ENCODE data around the gene MIER1.

MIER1 gene

GRCh38 chr1:66940981-66941380 lies 16.2 kb downstream of the MIER1 start:
- Histone ChIP-seq H3K4me2 (ENCODE audit: low read depth, low read length) (no peak overlapping the region), H3K36me3 (replicated peaks; ENCODE audit: insufficient read depth, low read length) (no peaks in the 10 kb centered on the region; the same call in 1 of the 2 replicates), H3K27ac (ENCODE audit: low read length) (no peak overlapping the region), H3K4me1 (ENCODE audit: low read length) (no peaks in the 10 kb centered on the region; the same call in 1 of the 2 replicates), H3K27me3 (replicated peaks; ENCODE audit: insufficient read depth, low read length) (no peaks in the 10 kb centered on the region), H4K20me1 (ENCODE audit: insufficient read depth, low read length) (peaks cover 11% of the 10 kb centered on the region; the same call in 1 of the 2 replicates), H3K4me3 (ENCODE audit: low read length) (no peak overlapping the region), H2AFZ (ENCODE audit: low read length) (no peak overlapping the region), H3K9me3 (replicated peaks; ENCODE audit: insufficient read depth, low read length) (no peaks in the 10 kb centered on the region), H3K79me2 (ENCODE audit: low read length) (peaks cover 97% of the 10 kb centered on the region), H3K9me2 (replicated peaks; ENCODE audit: insufficient read depth, low read length) (no peaks in the 10 kb centered on the region), H3F3A (ENCODE audit: insufficient read depth, low read length) (no peaks in the 10 kb centered on the region), H3K9ac (ENCODE audit: low read length) (no peak overlapping the region)
- DNase-seq = no peak
- TF ChIP-seq EZH2 (optimal IDR thresholded peaks at IDR 0.05; ENCODE audit: low read depth, low read length) (no peak), CTCF (IDR thresholded peaks at IDR 0.05; ENCODE audit: low read length) (no peak), EZH2phosphoT487 (IDR thresholded peaks at IDR 0.05; ENCODE audit: low read length) (no peak)

GRCh38 chr1:66943361-66943969 lies 18.7 kb downstream of the MIER1 start:
- H3K4me3 ChIP-seq (ENCODE audit: low read length) = no peak overlapping the region
- TF ChIP-seq EZH2phosphoT487 (IDR thresholded peaks at IDR 0.05; ENCODE audit: low read length) = no peak
- no peak overlapping the region for H3K27ac ChIP-seq (ENCODE audit: low read length)
- no peaks in the 10 kb centered on the region for H3F3A ChIP-seq (ENCODE audit: insufficient read depth, low read length)
- H3K36me3 ChIP-seq (replicated peaks; ENCODE audit: insufficient read depth, low read length) = peaks cover 4% of the 10 kb centered on the region; the same call in 1 of the 2 replicates
- no peaks in the 10 kb centered on the region; the same call in 1 of the 2 replicates for H3K4me1 ChIP-seq (ENCODE audit: low read length)
- no peaks in the 10 kb centered on the region for H3K9me2 ChIP-seq (replicated peaks; ENCODE audit: insufficient read depth, low read length)
- H2AFZ ChIP-seq (ENCODE audit: low read length) = no peak overlapping the region
- no peaks in the 10 kb centered on the region for H3K9me3 ChIP-seq (replicated peaks; ENCODE audit: insufficient read depth, low read length)
- H3K79me2 ChIP-seq (ENCODE audit: low read length) = peaks cover 97% of the 10 kb centered on the region
- no peaks in the 10 kb centered on the region for H3K27me3 ChIP-seq (replicated peaks; ENCODE audit: insufficient read depth, low read length)
- peaks cover 11% of the 10 kb centered on the region; the same call in 1 of the 2 replicates for H4K20me1 ChIP-seq (ENCODE audit: insufficient read depth, low read length)
- H3K9ac ChIP-seq (ENCODE audit: low read length) = no peak overlapping the region
- no peak overlapping the region for H3K4me2 ChIP-seq (ENCODE audit: low read depth, low read length)
- DNase-seq = no peak

DNA sequence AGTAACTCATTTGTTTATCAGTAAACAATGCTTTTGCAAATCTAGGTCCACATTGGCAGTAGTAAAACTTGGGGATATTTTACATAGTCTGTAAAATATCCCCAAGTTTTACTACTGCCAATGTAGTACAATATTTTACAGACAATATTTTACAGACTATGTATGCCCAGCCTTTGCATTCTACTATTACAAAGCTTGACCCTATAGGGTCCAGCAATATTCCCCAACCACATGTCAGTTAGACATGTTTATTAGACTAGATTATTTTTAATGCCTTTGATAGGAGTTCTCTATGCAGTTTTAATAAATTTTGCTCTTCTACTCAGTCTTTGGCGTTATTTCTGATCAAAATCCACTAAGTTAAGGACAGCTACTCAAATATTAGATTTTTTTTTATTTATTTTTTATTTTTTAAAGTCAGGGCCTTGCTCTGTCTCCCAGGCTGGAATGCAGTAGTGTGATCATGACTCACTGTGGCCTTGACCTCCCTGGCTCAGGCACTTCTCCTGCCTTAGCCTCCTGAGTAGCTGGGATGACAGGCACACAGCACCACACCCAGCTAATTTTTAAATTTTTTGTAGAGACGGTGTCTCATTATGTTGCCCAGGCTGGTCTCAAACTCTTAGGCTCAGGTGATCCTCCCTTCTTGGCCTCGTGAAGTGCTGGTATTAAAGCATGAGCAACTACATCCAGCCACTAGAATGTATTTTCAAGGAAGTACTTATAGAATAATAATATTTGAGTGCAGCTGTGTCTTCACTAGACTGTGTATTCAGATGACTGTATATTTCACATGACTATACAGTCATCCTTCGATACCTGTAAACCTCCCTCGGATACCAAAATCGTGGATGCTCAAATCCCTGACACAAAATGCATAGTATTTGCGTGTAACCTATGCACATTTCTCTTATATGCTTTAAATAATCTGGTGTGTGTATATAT lies 19.8 kb downstream of the MIER1 start:
- Histone ChIP-seq H3K9ac (ENCODE audit: low read length) (no peak overlapping the region), H3K36me3 (replicated peaks; ENCODE audit: insufficient read depth, low read length) (peaks cover 4% of the 10 kb centered on the region; the same call in 1 of the 2 replicates), H3K79me2 (ENCODE audit: low read length) (peaks cover 95% of the 10 kb centered on the region), H3K27me3 (replicated peaks; ENCODE audit: insufficient read depth, low read length) (no peaks in the 10 kb centered on the region), H3K9me2 (replicated peaks; ENCODE audit: insufficient read depth, low read length) (no peaks in the 10 kb centered on the region), H4K20me1 (ENCODE audit: insufficient read depth, low read length) (peaks cover 2% of the 10 kb centered on the region; the same call in 1 of the 2 replicates), H2AFZ (ENCODE audit: low read length) (no peak overlapping the region), H3F3A (ENCODE audit: insufficient read depth, low read length) (no peaks in the 10 kb centered on the region), H3K9me3 (replicated peaks; ENCODE audit: insufficient read depth, low read length) (no peaks in the 10 kb centered on the region), H3K4me1 (ENCODE audit: low read length) (no peaks in the 10 kb centered on the region), H3K4me3 (ENCODE audit: low read length) (no peak overlapping the region), H3K4me2 (ENCODE audit: low read depth, low read length) (no peak overlapping the region), H3K27ac (ENCODE audit: low read length) (no peak overlapping the region)
- no peak for DNase-seq
- TF ChIP-seq EZH2 (optimal IDR thresholded peaks at IDR 0.05; ENCODE audit: low read depth, low read length) (no peak), EZH2phosphoT487 (IDR thresholded peaks at IDR 0.05; ENCODE audit: low read length) (no peak), CTCF (IDR thresholded peaks at IDR 0.05; ENCODE audit: low read length) (no peak)

Data from MM.1S (cell line).